ENCODE measurements around the gene HNRNPDL.
A peak's percentile ranks its signal among the peaks of the same experiment; 100 is the strongest.
"Not testable (repeated sequence)": the region's sequence is repeated elsewhere in the genome, so short reads cannot be mapped to it uniquely, and the experiment has no call there.

Gene HNRNPDL

DNA sequence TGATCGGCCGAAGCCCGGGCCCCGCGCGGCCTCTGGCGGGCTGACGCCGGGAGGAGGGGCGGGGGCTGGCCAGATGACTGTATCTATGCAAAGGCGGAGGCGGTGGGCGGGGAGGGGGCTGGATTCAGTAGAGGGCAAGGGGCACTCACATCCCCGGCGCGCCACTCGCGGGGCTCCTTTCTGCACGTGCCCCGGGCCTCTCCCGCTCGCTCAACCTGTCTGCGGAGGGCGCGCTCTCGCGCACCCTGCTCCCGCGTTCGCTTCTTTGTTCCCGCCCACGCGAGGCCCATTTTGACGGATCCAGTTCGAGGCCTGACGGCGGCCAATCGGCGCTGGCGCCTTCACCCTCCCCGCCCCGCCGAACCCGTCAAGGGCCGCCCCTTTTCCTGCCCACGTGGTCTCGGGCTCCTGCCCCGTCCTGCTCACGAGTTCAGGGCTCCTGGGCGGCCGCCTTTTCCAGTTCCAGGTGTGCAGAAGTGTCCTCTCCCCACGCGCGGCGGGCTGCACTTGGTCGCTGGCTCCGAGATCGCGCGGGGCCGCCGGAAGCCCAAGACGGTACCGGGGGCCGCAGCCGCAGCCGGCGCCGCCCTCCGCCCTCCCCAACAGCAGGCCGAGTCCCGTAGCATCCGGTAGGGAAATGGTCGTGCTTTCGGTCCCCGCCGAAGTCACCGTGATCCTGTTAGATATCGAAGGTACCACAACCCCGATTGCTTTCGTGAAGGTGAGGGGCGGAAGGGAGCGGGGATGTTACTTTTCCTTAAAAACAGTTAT lies at the start of gene HNRNPDL, which contains the start of gene ENOPH1:
TSS of gene HNRNPDL (minus strand) at position 270 of the 771 bp plus-strand sequence. CDS start 772 bp downstream, outside the sequence.
TSS of gene ENOPH1 (plus strand) at position 398 of the 771 bp plus-strand sequence. CDS start at position 638, 240 bp downstream.
- peak; percentile 82 for DNase-seq

DNA sequence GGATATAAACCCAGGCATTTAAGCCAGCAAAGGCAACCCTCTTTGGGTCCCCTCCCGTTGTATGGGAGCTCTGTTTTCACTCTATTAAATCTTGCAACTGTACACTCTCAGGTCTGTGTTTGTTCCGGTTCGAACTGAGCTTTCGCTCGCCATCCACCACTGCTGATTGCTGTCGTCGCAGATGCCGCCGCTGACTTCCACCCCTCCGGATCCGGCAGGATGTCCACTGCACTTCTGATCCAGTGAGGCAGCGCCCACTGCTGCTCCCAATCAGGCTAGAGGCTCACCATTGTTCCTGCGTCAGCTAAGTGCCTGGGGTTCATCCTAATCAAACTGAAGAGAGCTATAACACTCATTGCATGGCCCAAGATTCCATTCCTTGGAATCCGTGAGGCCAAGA lies 49.3 kb upstream of the HNRNPDL start:
- DNase-seq: no peak

DNA sequence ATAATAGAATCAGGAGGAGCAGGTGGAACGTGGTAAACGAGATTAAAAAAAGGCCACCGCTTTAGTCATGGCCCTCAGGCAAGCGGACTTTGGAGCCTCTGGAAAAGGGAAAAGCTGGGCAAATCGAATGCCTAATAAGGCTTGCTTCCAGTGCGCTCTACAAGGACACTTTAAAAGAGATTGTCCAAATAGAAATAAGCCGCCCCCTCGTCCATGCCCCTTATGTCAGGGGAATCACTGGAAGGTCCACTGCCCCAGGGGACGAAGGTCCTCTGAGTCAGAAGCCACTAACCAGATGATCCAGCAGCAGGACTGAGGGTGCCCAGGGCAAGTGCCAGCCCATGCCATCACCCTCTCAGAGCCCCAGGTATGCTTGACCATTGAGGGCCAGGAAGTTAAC lies 47.2 kb upstream of the HNRNPDL start:
- not testable (repeated sequence) for DNase-seq

DNA sequence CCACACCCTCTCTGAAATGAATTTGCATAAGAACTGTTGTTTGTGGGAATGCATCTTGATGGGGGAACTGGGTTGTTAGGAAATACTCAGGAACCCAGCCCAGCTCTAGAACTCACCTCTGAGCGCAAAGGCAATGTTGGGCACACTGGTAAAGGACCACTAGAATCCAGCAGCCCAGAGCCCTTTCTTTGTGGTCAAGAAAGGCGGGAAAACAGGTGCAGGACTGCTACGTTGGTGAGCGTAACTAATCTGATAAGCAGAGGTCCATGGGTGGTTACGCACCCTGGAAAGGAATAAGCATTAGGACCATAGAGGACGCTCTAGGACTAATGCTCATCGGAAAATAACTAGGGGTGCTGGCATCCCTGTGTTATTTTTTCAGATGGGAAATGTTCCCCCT lies 45.7 kb upstream of the HNRNPDL start:
- DNase-seq: not testable (repeated sequence)

DNA sequence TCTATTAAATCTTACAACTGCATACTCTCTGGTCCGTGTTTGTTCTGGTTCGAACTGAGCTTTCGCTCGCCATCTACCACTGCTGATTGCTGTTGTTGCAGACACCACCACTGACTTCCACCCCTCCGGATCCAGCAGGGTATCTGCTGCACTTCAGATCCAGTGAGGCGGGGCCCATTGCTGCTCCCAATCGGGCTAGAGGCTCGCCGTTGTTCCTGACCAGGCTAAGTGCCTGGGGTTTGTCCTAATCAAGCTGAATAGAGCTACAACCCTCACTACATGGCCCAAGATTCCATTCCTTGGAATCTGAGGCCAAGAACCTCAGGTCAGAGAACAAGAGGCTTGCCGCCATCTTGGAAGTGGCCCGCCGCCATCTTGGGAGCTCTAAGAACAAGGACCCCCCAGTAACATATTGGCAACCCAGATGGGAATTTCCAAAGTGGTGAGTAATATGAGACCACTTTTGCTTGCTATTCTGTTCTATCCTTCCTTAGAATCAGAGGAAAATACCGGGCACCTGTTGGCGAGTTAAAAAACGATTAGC lies 43.4 kb upstream of the HNRNPDL start:
- no peak for DNase-seq

- not testable (repeated sequence) for DNase-seq
Observed at GRCh38 chr4:82473080-82473479, 42.8 kb upstream of the HNRNPDL start.

- DNase-seq: no peak
Observed at GRCh38 chr4:82469791-82470345, 39.6 kb upstream of the HNRNPDL start.

DNA sequence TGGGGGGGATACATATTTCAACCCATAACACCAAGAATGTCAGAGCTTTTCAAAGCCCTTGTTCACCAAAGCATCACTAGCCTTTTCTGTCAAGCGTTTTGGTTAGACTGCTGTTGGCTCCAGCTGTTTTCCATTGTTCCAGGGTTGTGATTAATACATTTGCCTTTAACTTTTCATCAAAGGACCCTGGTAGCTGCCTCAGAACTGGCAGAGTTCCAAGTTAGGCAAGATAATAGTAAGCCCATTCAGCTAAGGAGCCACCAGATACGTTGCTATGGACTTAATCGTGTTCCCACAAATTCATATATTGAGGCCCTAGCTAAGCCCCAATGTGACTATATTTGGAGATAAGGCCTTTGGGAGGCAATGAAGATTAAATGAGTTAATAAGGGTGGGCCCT lies 37.2 kb upstream of the HNRNPDL start:
- DNase-seq: no peak

GRCh38 chr4:82463221-82463620 lies 33.0 kb upstream of the HNRNPDL start:
- DNase-seq: no peak

- peak; percentile 52 for DNase-seq
Observed at GRCh38 chr4:82462415-82462831, 32.2 kb upstream of the HNRNPDL start.

DNA sequence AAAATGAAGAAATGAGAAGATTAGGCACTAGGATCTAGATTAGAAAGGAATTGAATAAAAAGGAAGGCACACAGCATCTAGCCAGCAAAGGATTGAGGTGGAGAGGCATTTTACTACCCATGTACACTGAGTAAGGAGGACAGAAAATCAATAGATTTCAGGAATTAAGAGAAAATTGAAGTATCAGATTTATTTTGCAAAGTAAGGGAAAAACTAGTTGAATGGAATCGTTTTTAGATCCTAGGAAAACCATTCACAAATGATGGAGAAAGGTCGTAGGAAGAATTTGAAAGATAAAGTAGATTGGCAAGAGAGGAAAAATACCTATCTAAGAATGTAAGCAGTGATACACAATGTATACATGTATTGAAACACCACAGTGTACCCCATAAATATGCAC lies 31.4 kb upstream of the HNRNPDL start:
- DNase-seq: no peak

DNA sequence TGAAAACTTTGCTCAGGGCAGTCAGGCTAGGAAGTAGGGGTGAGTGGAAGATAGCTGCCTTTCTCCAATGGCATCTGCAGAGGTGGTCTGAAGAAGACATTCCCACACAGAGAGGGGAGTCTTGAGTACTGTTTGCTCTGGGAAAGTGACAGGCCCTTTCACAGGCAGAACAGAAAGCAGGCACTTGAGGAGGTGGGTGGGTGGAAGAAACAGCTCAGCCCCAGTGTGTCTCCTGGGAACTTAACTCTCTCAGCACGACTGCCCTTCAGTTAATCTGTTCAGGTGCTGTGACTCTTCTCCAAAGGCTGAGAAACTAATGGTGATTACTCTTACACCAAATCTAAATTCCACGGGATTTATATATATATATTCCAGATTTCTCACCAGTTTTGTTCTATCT lies 28.5 kb upstream of the HNRNPDL start:
- DNase-seq: no peak

- no peak for DNase-seq
Observed at GRCh38 chr4:82457266-82457665, 27.0 kb upstream of the HNRNPDL start.

DNA sequence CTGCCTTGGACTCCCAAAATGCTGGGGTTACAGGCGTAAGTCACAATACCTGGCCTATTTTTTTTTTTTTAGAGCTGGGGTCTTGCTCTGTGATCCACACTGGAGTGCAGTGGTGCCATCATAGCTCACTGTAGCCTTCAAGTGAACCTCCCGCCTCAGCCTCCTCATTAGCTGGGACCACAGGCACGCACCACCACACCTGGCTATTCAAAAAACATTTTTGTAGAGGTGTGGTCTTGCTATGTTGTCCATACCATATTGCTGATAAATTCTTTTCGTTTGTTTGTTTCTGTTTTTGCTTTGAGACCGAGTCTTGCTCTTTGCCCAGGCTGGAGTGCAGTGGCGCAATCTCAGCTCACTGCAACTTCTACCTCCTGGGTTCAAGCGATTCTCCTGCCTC lies 21.8 kb upstream of the HNRNPDL start:
- no peak for DNase-seq

DNA sequence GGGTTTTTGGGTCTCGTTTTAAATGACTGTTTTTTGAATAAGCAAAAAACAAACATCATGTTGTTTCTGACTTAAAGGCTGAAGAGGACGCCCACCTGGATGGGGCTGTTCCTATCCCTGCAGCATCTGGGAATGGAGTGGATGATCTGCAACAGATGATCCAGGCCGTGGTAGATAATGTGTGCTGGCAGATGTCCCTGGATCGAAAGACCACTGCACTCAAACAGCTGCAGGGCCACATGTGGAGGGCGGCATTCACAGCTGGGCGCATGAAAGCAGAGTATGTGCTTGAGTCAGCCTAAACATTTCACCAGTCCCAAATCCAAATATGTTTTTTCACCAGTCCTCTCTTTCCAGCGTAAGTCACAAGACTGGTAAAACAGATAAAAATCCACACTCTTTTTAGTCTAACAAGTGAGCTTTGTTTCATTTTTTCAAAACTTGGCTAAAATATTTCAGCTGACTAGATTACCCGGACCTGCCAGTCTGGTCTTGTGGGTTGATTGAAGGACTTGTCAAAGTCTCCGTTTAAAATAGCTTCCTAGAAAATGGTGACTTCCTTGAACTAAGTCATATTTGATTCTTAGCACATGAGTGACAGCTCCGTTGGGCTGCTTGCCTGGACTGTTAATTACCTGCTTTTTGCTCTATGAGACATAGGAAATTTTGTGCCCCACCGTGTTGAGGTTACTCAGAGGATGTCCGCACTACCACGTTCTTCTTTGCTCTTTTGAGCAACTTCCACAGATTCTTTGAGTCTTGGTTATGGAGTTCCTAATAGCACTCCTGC lies 20.9 kb upstream of the HNRNPDL start:
- no peak for DNase-seq

DNA sequence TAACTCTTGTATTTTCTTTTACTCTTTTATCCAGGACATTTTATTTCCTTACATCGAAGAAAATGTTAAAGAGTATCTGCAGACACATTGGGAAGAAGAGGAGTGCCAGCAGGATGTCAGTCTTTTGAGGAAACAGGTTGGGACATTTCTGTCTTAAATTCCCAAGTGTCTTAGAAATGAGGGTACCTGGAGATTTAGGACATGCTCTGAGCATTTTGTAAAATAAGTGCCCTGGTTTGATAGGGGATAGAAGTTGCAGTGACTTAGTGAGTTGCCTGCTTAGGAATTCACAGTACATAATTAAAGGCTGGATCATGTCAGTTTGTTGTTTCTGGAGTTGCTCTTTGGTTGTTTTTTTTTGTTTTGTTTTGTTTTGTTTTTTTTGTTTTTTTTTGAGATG lies 17.6 kb upstream of the HNRNPDL start:
- no peak for DNase-seq

- no peak for DNase-seq
Observed at GRCh38 chr4:82439088-82439487, 8.8 kb upstream of the HNRNPDL start.

GRCh38 chr4:82437285-82438005 lies 7.2 kb upstream of the HNRNPDL start:
- DNase-seq: no peak

DNA sequence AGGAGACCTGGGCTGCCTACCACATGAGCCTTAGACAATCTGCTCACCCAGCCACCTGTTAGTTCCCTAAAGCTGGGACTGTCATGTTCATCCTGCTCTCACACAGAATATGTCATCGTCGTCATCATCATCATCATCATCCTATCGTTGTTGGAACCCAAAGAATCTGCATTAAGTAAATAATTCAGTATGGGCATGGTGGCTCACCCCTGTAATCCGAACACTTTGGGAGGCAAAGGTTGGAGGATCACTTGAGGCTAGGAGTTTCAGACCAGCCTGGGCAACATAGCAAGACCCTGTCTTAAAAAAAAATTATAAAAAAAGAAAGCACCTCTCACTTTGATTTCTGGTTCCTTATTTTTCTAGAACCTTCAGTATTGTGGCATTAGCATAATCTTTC lies 6.5 kb upstream of the HNRNPDL start:
- no peak for DNase-seq

GRCh38 chr4:82436130-82436529 lies 5.9 kb upstream of the HNRNPDL start:
- DNase-seq: no peak

DNA sequence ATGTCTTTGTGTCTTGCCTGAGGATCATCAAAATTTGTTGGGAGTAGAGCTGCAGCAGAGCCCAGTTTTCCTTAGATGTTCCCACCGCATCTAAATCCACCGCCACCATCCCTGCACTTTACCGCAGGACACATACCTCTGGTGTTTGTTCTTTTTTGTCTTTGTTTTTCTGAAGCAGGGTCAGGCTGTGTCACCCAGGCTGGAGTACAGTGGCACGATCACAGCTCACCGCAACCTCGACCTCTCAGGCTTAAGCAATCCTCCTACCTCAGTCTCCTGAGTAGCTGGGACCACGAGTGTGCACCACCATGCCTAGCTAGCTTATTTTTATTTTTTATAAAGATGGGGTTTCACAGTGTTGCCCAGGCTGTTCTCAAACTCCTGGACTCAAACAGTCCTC lies 4.7 kb upstream of the HNRNPDL start:
- no peak for DNase-seq

DNA sequence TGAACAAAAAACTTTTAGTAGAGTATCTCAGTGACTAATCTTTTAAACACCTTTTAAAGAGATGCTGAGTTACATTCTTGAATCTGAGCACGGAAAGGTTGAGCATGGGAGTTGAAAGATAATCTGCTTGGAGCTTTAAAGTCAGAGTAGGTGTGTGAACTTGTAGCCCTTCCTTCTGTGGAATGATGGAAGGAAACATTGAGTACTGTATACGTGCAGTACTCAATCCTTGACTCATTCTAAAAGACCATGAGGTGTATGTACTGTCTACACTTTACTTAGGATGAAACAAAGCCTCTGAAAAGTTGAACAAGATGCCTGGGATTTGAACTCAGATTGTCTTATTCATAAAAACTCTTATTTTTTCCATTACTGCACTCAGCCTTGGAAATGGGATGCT lies 3.5 kb upstream of the HNRNPDL start:
- no peak for DNase-seq

- no peak for DNase-seq
Observed at GRCh38 chr4:82432596-82432995, 2.3 kb upstream of the HNRNPDL start.

All from NCI-H774 (cell line).